ENCODE data around the gene CAMTA1. TPM values are rescaled to one million over a fixed set of nuclear protein-coding genes. Genes with fewer than 3 reads are reported as not detected.

The CAMTA1 gene
- total RNA-seq, 1 experiment from 2014 or later: 60.0 TPM

DNA sequence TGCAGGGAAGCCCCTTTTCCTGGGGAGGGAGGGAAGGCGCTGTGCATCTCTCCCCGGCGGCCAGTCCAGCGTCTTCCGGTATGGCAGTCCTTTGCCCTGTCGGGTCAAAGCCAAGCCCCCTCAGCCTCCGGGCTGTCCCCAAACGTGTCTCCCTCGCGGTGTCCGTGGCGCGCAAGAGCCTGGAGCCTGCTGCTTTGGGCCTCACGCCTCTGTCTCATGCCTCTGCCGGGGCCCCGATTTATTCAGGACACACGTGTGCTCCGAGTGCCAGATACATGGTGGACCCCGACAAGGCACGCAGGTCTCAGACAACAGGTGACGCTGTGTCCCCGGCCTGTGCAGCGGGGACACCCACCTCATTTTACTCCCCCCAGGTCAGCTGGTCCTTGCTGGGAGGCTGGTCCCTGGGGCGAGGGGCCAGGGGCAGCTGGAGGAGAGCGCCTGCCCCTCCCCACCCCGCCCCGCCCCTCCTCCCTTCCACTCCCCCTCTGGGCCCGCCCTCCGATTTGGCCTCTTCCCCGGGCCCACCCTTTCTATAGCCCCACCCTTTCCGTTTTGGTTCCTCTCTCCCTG lies 176.7 kb downstream of the CAMTA1 start:
- intact Hi-C loops (cut with micrococcal nuclease; ENCODE audit: unreplicated experiment): no loop called here
- TF ChIP-seq, protein P1, sequence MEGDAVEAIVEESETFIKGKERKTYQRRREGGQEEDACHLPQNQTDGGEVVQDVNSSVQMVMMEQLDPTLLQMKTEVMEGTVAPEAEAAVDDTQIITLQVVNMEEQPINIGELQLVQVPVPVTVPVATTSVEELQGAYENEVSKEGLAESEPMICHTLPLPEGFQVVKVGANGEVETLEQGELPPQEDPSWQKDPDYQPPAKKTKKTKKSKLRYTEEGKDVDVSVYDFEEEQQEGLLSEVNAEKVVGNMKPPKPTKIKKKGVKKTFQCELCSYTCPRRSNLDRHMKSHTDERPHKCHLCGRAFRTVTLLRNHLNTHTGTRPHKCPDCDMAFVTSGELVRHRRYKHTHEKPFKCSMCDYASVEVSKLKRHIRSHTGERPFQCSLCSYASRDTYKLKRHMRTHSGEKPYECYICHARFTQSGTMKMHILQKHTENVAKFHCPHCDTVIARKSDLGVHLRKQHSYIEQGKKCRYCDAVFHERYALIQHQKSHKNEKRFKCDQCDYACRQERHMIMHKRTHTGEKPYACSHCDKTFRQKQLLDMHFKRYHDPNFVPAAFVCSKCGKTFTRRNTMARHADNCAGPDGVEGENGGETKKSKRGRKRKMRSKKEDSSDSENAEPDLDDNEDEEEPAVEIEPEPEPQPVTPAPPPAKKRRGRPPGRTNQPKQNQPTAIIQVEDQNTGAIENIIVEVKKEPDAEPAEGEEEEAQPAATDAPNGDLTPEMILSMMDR (IDR thresholded peaks at IDR 0.05; ENCODE audit: insufficient read depth in 1 of 2, low read depth in 1 of 2, low read length in 1 of 2, severe bottlenecking in 1 of 2, unreplicated experiment in 1 of 2): no peak
- no TSS peak for BruUV-seq (replicated peaks)
- Histone ChIP-seq H3K4me3 (ENCODE audit: low read depth, low read length) (no peak overlapping the region), H3K9me3 (no peaks in the 10 kb centered on the region), H3K36me3 (ENCODE audit: control insufficient read depth, insufficient read depth, low read length) (no peaks in the 10 kb centered on the region), H3K4me1 (no peaks in the 10 kb centered on the region), H3K27me3 (replicated peaks; ENCODE audit: control insufficient read depth, insufficient read depth, low read length) (no peaks in the 10 kb centered on the region; the same call in 1 of the 2 replicates)
- Mint-ChIP-seq H3K9me3 (ENCODE audit: unreplicated experiment) (no peaks in the 10 kb centered on the region), H3K27ac (ENCODE audit: unreplicated experiment) (no peak overlapping the region), H3K4me1 (ENCODE audit: low read depth, unreplicated experiment) (no peaks in the 10 kb centered on the region), H3K27me3 (ENCODE audit: insufficient read depth, unreplicated experiment) (peaks cover 7% of the 10 kb centered on the region), H3K4me3 (ENCODE audit: unreplicated experiment) (no peak overlapping the region), H3K36me3 (ENCODE audit: insufficient read depth, unreplicated experiment) (no peaks in the 10 kb centered on the region)
- CTCF ChIA-PET: no interaction called here
- POLR2A ChIA-PET: no interaction called here
- DNase-seq: no peak

DNA sequence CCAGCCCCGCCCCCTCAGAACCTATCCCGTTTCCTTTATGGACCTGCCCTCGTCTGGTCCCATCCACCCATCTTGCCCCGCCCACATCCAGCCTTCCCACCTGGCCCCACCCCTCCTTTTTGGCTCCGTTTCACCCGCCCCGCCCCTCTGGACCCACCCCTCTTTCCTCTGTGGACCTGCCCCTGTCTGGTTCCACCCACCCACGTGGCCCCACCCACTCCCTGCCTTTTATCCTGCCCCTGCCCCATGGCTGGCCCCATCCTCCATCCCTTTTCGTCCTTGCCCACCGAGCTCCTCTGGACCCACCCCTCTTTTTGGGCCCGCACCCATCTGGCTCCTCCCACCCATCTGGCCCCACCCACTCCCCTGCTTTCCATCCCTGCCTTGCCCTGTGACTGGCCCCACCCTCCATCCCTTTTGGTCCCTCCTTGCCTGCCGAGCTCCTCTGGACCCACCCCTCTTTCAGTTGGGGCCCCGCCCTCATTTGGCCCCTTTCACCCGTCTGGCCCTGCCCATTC lies 177.3 kb downstream of the CAMTA1 start:
- H3K4me3 Mint-ChIP-seq (ENCODE audit: unreplicated experiment): no peak overlapping the region
- POLR2A ChIA-PET: no interaction called here

DNA sequence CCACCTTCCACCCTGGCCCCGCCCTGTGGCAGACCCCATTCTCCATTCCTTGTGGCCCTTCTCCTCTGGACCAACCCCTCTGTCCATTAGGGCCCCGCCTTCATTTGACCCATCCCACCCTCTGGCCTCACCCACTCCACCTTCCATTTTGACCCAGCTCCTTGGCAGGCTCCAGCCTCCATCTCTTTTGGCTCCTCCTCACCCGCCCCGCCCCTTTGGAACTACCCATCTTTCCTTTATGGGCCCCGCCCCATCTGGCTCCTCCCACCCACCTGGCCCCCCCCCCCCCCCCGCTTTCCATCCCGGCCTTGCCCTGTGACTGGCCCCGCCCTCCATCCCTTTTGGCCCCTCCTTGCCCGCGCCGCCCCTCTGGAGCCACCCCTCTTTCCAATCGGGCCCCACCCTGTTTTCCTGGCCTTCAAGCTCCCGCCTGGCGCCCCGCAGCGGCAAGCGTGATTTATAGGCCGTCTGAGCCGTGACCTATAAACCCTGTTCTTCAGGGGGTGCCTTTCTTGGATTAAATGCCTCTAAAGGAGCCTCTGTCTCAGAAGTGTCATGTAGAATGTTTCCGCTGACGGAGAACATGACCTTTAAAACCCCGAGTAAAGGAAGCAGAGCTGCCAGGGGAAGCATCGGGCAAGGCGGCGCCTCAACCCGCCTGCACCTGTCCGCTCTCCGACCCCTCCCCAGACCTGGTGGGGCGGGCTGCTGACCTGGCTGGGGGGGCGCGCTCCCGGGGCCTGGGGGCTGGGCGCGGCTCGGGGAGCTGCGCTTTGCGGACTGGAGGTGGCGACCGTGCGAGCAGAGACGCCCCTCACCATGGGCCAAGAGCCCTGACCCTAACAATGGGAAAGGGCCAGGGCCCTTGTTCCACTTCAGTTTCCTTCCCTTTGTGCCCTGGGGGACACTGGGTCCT lies 178.0 kb downstream of the CAMTA1 start:
- Mint-ChIP-seq H3K36me3 (ENCODE audit: insufficient read depth, unreplicated experiment) (no peaks in the 10 kb centered on the region), H3K4me3 (ENCODE audit: unreplicated experiment) (no peak overlapping the region), H3K27ac (ENCODE audit: unreplicated experiment) (no peak overlapping the region), H3K4me1 (ENCODE audit: low read depth, unreplicated experiment) (no peaks in the 10 kb centered on the region), H3K27me3 (ENCODE audit: insufficient read depth, unreplicated experiment) (peaks cover 15% of the 10 kb centered on the region), H3K9me3 (ENCODE audit: unreplicated experiment) (no peaks in the 10 kb centered on the region)
- intact Hi-C loops (cut with micrococcal nuclease; ENCODE audit: unreplicated experiment): no loop called here
- ChIA-PET CTCF (interaction anchor here (0.6 kb wide), 1 partner anchor 959 kb away, joined by 3 read pairs; no protein-coding TSS in a partner anchor), POLR2A (interaction anchor here (0.6 kb wide), 1 partner anchor 777 kb away, joined by 3 read pairs; no protein-coding TSS in a partner anchor)
- Histone ChIP-seq H3K9me3 (no peaks in the 10 kb centered on the region), H3K4me1 (no peaks in the 10 kb centered on the region), H3K27me3 (replicated peaks; ENCODE audit: control insufficient read depth, insufficient read depth, low read length) (no peaks in the 10 kb centered on the region), H3K36me3 (ENCODE audit: control insufficient read depth, insufficient read depth, low read length) (no peaks in the 10 kb centered on the region), H3K4me3 (ENCODE audit: low read depth, low read length) (no peak overlapping the region)
- peak in 1 of 2 experiments; percentile 62 for DNase-seq
- no TSS peak for BruUV-seq (replicated peaks)
- TF ChIP-seq, protein P1 (IDR thresholded peaks at IDR 0.05; ENCODE audit: insufficient read depth in 1 of 2, low read depth in 1 of 2, low read length in 1 of 2, severe bottlenecking in 1 of 2, unreplicated experiment in 1 of 2): no peak

More for the DNA sequence above, 177.3 kb downstream of the CAMTA1 start:
- no peaks in the 10 kb centered on the region for H3K4me1 ChIP-seq
- TF ChIP-seq, protein P1 (IDR thresholded peaks at IDR 0.05; ENCODE audit: insufficient read depth in 1 of 2, low read depth in 1 of 2, low read length in 1 of 2, severe bottlenecking in 1 of 2, unreplicated experiment in 1 of 2): no peak
- Mint-ChIP-seq H3K27me3 (ENCODE audit: insufficient read depth, unreplicated experiment) (peaks cover 9% of the 10 kb centered on the region), H3K9me3 (ENCODE audit: unreplicated experiment) (no peaks in the 10 kb centered on the region), H3K4me1 (ENCODE audit: low read depth, unreplicated experiment) (no peaks in the 10 kb centered on the region), H3K36me3 (ENCODE audit: insufficient read depth, unreplicated experiment) (no peaks in the 10 kb centered on the region), H3K27ac (ENCODE audit: unreplicated experiment) (no peak overlapping the region)
- CTCF ChIA-PET: interaction anchor here (0.6 kb wide), 1 partner anchor 960 kb away, joined by 3 read pairs; no protein-coding TSS in a partner anchor
- BruUV-seq (replicated peaks): no TSS peak
- DNase-seq: peak in 1 of 2 experiments; percentile 63
- no peak overlapping the region for H3K4me3 ChIP-seq (ENCODE audit: low read depth, low read length)
- no peaks in the 10 kb centered on the region for H3K27me3 ChIP-seq (replicated peaks; ENCODE audit: control insufficient read depth, insufficient read depth, low read length)
- no peaks in the 10 kb centered on the region for H3K36me3 ChIP-seq (ENCODE audit: control insufficient read depth, insufficient read depth, low read length)
- no peaks in the 10 kb centered on the region for H3K9me3 ChIP-seq
- intact Hi-C loops (cut with micrococcal nuclease; ENCODE audit: unreplicated experiment): no loop called here
